GM04504 (cell line): Measurements from ENCODE around the gene ZBTB18.
A peak's percentile ranks its signal among the peaks of the same experiment; 100 is the strongest.

ENCODE experiments used
- DNase-seq: peaks from one replicate; pipeline ENCODE4 v3.0.0-alpha.2; 2012; ENCODE audit warnings: low read depth

The ZBTB18 gene

DNA sequence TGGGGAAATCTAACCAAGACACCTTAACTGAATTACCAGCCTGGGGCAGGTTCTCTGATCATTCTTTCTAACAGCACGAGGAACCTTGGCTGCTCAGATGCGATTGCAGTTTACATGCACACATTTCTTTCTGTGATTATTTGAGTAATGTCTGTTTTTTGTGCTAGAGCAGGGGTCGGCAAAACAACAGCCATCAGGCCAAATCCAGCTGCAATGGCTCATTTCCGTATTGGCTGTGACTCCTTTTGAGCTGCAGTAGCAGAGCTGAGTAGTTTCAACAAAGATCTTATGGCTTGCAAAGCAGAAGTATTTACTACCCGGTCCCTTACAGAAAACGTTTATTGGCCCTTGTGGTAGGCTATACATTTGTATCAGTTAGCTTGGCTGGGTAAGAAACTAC lies 37.1 kb downstream of the ZBTB18 start:
- no peak for DNase-seq

DNA sequence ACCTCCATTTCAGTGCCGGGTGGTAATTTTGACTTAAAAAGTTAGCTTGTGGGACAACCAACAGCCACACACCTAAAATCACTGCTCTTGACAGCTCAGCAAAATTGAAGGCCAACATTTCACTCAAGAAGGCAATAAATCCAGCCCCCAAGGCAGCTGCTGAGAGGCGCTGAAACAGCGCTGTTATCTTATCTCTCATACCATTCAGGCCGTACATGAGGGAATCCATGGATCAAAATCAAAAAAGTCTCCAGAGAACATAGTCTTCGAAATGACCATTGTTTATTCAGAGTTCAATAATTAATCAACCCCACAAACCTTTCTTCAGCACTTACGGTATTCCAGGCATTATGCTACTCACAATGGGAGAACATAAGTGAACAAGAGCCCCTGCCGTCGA lies 38.5 kb downstream of the ZBTB18 start:
- DNase-seq: no peak

GRCh38 chr1:244090645-244091044 lies 39.6 kb downstream of the ZBTB18 start:
- no peak for DNase-seq

- DNase-seq: peak; percentile 47
Observed at GRCh38 chr1:244092293-244092963, 41.3 kb downstream of the ZBTB18 start.

DNA sequence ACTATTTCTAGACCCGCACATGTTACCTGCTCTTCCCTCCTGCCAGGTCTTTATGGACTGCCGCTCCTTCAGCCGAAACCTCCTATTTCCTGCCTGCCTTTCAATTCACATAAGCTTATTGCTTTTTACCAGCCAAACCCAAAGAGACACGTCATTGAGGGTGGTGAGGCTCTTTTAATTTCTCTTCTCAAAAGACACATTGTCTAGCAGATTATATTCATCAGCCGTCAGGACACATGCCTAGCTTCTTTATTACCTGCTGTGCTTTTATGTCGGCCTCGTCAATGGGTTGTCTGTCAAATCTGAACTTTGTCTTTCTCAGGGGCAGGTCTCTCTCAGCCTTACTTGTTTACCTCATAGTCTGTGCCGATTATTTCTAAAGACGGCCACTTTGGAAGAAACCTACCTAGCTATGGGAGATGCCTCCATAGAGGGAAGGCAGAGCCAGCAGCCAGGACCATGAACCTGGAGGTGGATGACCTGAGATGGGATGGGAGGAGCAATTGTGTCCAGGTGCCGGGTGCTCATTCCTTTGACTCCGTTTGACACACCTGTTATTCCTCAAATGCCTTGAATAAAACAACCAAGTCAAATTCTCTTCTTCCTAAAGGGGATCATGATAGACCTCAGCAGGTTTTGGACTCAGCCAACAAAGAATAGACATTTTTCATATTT lies 42.0 kb downstream of the ZBTB18 start:
- DNase-seq: no peak

GRCh38 chr1:244094880-244095528 lies 43.9 kb downstream of the ZBTB18 start:
- DNase-seq: no peak

GRCh38 chr1:244095529-244095911 lies 44.4 kb downstream of the ZBTB18 start:
- no peak for DNase-seq

- DNase-seq: no peak
Observed at GRCh38 chr1:244096066-244096610, 45.1 kb downstream of the ZBTB18 start.

GRCh38 chr1:244096691-244097090 lies 45.6 kb downstream of the ZBTB18 start:
- no peak for DNase-seq

DNA sequence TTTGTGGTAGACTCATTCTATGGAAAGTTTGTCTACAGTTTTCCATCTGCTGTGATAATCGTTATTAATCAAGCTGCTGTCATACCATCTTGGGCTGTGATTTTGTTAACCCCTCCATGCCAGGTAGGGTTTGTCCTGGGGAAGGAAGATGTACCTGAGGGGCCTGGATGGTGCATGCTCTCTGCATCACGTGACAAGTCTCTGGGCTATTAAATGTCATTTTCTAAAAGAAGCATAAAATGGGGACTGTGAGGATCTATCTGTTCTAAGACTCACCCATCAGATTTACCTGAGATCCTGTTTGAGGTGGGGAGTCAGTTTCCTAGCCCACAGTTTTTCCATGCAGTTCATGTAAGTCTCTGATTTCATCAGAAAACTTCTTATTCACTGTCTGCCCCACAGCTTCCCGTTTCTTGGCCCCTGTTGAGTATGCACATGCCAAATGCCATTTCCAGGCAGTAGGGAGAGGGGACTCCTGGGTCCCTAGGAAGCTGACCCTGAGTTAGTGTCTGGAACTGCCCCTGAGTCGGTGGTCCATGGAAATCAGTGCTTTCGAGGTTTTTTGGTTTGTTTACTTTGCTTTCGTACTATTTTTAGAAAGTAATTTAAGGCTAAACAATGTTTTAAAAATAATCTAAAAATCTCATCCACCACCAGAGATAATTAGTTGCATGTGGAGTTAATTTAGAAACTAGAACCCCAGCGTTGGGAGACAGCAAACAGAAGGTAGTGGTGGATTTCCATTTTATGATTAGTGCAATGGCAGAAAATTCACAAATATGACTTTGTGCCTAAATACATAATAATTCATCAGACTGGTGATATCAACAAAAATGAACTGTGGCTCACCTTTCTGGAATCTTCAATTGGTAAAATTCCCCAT lies 46.7 kb downstream of the ZBTB18 start:
- DNase-seq: no peak

DNA sequence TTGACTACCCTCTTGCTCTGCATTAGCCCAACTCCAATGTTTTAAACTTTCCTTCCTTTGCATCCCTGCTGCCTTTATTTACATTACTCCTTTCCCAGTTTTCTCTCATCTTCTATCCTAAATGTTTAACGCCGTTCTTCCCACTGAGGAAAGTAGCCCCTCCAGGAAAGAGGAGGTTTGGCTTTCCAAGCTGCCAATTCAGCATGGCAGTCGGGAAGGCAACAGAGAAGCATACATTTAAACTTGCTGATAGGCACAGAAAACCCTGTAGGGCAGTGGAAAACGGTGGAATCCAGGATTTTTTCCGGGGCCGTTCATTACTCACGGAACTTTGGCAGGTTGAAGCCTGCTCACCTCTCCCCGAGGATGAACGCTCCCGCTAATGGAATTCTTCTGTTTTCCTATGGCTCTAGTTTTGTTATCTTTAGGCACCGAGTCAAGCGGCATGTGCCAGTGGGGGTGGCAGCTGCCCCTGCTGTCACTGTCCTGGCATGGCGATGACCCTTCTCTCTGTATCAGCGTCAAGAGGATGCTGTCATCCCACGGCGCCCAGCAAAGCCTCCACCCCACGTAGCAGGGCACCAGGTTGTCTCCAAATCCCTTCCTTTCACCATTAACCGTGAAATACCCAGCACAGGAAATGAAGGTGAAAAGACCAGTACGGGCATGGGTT lies 48.3 kb downstream of the ZBTB18 start:
- no peak for DNase-seq

DNA sequence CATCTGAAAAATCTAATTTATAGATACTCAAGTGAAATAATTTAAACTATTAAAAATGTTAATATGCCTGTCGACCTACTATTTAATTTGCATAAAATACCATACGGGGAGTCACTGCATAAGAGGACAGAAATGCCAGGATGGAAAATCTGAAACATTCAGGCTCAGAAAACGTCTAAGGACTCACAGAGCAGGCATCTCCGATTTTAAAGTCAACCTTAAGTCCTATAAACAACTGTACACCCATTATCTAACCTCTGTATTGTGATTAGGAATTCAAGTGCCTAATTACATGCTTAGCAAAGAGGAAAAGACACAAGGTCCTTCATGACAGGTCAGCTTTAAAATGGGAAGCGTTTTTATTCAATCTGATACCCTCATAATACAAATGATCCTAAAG lies 49.2 kb downstream of the ZBTB18 start:
- no peak for DNase-seq

DNA sequence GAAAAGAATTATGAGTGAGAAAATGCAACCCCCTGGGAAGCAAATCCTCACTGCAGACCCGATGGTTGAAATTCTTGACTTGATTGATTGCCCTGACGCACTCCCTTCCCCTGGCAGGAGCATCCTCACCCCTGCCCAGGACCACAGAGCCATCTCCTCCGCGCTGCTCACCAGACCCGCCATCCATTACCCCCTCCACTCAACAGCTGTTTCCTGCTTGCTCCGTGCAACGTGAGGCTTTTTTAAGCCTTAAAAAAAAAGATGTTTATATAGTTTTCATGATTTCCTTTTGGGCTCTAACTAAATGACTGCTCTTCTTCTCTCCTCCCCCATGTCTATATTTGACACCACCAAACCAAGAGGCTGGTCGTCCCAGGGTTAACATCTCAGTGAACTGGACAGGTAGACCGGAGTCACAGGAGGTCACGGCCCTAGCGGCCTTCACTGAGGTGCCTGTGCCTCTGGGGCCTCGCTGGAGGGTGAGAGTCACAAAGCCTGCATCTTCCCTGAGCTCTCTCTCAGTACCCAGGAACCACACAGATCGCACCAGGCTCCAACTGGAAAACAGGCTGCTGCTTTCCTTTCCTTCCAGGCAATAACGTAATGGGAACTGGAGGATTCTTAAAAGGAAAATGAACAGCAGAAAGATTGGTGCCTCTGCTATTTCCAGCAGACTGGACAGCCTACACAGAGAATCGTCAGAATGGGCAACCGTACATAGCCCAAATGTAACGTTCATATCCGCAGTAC lies 49.8 kb downstream of the ZBTB18 start:
- no peak for DNase-seq

GRCh38 chr1:244102046-244102445 lies 51.0 kb downstream of the ZBTB18 start:
- DNase-seq: no peak

DNA sequence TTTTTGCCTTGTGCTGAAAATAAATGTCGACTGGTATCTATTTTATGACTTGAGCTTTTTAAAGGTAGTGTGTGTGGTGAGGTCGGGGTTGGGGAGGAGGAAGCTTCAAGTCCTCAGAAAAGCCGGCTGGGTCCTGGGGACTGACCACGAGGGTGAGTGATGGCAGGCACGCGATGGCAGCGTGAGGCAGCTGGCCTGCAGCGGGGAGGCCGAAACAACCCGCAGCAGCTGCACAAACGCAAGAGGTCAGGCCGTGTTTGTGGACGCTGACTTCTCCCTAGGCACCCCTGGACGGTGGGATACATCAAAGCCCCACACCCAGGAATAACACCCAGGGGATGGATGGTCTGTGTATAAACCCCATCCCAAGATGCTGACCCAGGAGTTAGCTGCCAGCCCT lies 51.4 kb downstream of the ZBTB18 start:
- no peak for DNase-seq

GRCh38 chr1:244104309-244105060 lies 53.4 kb downstream of the ZBTB18 start:
- DNase-seq: peak; percentile 79

DNA sequence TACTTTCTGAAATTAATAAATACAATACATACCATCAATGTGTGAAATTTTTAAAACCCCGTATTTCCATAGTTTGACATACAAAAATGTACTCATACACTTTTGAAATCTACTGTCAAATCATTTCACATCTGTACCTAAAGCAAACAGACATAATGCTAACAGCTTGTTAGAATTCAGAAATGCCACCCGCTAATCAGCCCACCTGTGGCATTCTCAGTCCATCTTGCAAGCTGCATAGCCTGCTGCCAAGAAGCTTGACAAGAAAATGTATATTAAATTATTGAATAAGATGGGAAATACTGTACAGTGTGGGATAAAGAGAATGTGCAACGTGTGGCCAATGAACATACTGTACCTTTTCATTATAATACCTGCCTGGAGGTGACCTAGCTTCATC lies 55.1 kb downstream of the ZBTB18 start:
- DNase-seq: no peak
